Measurements from ENCODE around the gene OSBPL2.

Gene OSBPL2

DNA sequence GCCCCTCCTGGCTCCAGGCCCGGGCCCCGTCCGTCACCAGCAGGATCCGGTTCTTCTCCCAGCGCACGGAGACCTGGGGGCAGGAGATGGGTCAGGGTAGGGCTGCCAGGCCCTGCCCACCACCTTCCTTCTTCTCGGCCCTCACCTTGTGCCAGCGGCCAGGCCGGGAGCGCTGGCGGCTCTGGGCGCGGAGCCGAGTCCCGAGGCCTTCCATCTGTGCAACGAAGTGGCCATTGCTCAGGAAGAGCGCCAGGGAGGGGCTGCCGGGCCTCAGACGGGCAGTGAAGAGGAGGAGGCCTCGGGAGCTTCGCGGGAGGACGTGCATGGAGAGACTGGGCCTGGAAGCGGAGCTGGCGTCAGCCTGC lies 72.4 kb downstream of the OSBPL2 start:
- no peak for DNase-seq (ENCODE audit: extremely low read depth, low read depth)
- TF ChIP-seq, protein P1, sequence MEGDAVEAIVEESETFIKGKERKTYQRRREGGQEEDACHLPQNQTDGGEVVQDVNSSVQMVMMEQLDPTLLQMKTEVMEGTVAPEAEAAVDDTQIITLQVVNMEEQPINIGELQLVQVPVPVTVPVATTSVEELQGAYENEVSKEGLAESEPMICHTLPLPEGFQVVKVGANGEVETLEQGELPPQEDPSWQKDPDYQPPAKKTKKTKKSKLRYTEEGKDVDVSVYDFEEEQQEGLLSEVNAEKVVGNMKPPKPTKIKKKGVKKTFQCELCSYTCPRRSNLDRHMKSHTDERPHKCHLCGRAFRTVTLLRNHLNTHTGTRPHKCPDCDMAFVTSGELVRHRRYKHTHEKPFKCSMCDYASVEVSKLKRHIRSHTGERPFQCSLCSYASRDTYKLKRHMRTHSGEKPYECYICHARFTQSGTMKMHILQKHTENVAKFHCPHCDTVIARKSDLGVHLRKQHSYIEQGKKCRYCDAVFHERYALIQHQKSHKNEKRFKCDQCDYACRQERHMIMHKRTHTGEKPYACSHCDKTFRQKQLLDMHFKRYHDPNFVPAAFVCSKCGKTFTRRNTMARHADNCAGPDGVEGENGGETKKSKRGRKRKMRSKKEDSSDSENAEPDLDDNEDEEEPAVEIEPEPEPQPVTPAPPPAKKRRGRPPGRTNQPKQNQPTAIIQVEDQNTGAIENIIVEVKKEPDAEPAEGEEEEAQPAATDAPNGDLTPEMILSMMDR (IDR thresholded peaks at IDR 0.05; ENCODE audit: low read depth, low read length, missing control alignments), result no peak
- H3K4me3 ChIP-seq (replicated peaks; ENCODE audit: low read depth, low read length), result no peak overlapping the region

DNA sequence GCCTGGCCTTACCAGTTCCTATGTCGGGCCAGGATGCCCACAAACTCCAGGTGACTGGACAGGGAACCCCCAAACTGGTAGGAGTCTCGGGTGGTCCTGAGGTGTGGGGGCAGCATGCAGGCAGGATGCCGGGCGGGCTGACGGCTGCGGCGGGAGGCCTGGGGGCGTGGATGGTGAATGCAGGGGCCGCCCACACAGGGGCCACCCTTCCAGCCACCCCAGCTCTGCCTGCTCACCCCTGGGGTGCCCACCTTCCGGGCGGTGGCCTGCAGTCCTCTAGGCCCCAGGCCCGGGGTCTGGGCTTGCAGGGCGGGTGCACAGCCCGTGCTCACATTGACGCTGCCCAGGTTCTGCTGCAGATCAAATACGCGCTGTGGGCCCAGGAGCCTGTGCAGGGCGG lies 72.8 kb downstream of the OSBPL2 start:
- TF ChIP-seq, protein P1 (IDR thresholded peaks at IDR 0.05; ENCODE audit: low read depth, low read length, missing control alignments), result no peak
- no peak overlapping the region for H3K4me3 ChIP-seq (replicated peaks; ENCODE audit: low read depth, low read length)
- DNase-seq (ENCODE audit: extremely low read depth, low read depth), result no peak

DNA sequence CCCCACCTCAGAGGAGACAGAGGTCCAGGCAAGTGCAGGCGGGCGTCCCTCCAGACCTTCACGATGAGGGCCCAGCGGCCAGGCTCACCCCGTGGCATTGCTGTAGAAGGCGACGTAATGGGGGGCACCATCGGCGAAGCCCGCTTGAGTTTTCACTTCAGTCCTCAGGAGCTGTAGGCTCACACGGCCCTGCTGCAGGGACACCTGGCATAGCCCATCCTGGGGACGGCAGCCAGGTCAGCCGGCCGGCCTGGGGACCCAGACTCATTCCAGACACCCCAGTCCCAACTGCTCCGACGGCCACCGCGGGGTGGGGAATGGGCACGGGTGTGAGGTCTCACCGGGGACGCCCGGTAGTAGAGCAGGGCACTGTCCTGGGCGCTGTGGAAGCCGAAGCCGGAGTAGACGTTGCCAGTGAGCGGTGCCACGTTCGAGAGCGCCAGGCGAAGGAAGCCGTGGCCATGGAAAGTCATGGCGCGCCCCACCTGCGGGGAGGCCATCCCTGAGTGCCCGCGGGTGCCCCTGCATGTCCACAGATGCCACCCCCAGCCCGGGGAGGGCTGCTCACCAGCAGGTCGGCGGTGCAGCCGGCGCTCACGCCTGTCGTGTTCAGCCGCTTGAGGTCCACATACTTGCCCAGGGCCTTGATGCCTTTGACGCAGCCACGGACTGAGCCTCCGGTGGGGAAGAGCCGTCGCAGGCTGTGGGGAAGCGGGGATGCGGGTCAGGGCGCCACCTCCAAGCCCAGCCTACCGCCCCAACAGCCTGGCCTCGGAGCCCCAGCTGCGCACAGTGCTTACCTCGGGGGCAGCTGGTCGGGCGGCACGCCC lies 73.7 kb downstream of the OSBPL2 start:
- no peak overlapping the region for H3K4me3 ChIP-seq (replicated peaks; ENCODE audit: low read depth, low read length)
- DNase-seq (ENCODE audit: extremely low read depth, low read depth), result no peak
- TF ChIP-seq, protein P1 (IDR thresholded peaks at IDR 0.05; ENCODE audit: low read depth, low read length, missing control alignments), result no peak

DNA sequence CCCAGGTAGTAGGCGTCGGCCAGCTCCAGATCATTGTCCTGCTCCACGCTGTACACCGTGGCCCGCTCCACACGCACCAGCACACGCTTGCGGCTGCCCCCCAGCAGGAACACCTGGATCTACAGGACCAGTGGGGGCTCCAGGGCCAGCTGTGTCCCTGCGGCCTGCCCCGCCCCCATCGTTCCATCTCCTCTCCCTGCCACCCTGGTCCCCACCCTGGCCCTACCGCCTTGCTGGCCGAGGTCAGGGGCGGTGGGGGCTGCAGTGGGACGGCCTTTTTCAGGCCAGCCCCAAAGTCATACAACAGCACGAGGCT lies 74.3 kb downstream of the OSBPL2 start:
- H3K4me3 ChIP-seq (replicated peaks; ENCODE audit: low read depth, low read length), result no peak overlapping the region
- no peak for DNase-seq (ENCODE audit: extremely low read depth, low read depth)
- TF ChIP-seq, protein P1 (IDR thresholded peaks at IDR 0.05; ENCODE audit: low read depth, low read length, missing control alignments), result no peak

DNA sequence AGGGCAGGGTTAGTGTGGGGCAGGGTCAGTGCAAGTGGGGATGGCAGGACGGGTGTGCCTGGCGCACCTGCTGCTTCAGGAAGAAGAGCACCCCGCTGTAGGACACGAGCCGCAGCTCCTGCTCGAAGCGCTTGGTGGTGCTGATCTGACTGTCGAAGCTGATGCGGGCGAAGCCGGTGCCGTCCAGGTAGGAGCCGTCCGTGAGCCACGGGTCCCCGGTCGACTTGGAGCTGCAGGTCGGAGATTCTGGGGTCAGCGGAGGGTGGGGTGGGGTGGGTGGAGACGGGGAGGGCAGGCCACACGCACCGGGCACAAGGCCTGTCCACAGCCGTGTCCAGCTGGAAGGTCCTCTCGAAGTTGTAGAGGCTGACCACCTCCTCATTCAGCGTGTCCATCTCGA lies 74.7 kb downstream of the OSBPL2 start:
- H3K4me3 ChIP-seq (replicated peaks; ENCODE audit: low read depth, low read length), result no peak overlapping the region

DNA sequence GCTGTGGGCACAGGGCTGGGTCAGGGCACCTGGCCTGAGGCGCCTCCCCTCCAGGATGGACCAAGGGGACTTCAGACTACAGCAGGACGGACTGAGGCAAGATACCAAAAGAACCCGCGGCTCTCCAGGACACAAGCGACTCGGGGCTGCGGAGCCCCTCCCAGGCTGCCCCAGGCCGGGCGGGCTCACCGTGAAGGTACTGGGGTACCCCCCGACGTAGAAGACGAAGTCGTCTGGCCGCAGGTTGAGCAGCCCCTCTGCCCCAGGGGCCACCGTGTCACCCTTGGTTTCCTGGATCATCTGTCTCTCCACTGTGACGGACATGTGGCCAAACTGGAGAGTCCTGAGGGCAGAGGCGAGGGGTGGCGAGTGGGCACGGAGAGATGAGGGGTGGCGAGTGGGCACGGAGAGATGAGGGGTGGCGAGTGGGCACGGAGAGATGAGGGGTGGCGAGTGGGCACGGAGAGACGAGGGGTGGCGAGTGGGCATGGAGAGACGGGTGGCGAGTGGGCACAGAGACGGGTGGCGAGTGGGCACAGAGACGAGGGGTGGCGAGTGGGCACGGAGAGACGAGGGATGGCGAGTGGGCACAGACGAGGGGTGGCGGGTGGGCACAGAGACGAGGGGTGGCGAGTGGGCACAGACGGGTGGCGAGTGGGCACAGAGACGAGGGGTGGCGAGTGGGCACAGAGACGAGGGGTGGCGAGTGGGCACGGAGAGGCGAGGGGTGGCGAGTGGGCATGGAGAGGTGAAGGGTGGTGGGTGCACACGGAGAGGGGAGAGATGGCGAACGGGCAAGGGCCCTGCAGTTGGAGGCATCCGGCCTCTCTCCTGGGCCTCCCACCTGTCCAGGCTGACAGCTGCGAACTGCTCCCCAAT lies 75.4 kb downstream of the OSBPL2 start:
- TF ChIP-seq, protein P1 (IDR thresholded peaks at IDR 0.05; ENCODE audit: low read depth, low read length, missing control alignments), result no peak
- no peak overlapping the region for H3K4me3 ChIP-seq (replicated peaks; ENCODE audit: low read depth, low read length)
- no peak for DNase-seq (ENCODE audit: extremely low read depth, low read depth)

More for the DNA sequence above, 74.7 kb downstream of the OSBPL2 start:
- no peak for DNase-seq (ENCODE audit: extremely low read depth, low read depth)
- TF ChIP-seq, protein P1 (IDR thresholded peaks at IDR 0.05; ENCODE audit: low read depth, low read length, missing control alignments), result no peak

All from HFF-Myc (cell line).